Measurements from ENCODE around the gene PLCH2.
"Not testable (repeated sequence)": the region's sequence is repeated elsewhere in the genome, so short reads cannot be mapped to it uniquely, and the experiment has no call there.

Gene PLCH2

GRCh38 chr1:2476061-2476999 lies at the start of gene PLCH2:
Gene PLCH2, plus strand, starts transcription at chr1:2476289. Its CDS starts 300 bp downstream, at chr1:2476589.
- no peak for FAIRE-seq
- DNase-seq (ENCODE audit: insufficient read length, low spot score), result no peak

DNA sequence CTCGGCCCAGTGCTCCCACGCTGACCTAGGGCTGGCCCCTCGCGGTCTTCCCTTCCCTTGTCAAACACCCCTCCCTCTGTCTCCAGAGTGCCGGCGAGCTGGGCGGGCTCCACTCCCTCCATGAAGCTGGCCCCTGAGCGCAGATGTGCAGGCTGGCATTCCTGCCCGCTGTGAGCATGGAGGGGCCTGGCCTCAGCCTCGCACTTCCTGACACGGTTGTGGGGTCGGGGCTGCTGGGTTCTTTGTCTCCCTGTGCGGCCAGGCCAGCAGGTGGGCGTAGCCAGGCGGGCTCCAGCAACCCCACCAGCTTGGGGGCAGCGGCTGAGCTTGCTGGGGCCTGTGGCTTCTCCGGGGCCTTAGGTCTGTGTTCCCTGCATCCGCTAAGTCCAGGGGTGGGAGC lies 49.5 kb upstream of the PLCH2 start:
- DNase-seq (ENCODE audit: insufficient read length, low spot score) (no peak), FAIRE-seq (no peak)

DNA sequence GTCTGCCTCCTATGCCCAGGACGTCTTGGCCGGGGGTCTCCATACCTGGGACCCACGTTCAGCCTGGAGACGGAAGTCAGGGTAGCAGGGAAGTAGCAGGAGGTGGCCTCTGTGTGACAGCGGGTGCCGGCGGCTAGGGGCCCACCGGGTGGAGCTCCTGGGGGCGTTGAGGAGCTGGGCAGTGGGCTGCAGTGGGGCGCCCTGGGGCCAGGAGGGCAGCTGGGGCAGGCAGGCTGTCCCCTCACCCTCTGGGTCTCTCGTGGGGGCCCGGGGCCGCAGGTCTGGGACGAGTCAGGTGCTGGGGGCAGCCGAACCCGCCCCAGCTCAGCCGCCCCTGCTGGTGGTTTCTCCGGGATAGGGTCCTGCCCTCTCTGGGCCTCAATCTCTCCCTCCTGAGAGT lies 49.0 kb upstream of the PLCH2 start:
- FAIRE-seq, result no peak

GRCh38 chr1:2427976-2428375 lies 48.1 kb upstream of the PLCH2 start:
- DNase-seq (ENCODE audit: insufficient read length, low spot score) (no peak), FAIRE-seq (no peak)

More for the DNA sequence above, 49.0 kb upstream of the PLCH2 start:
- DNase-seq (ENCODE audit: insufficient read length, low spot score), result no peak

GRCh38 chr1:2428490-2428889 lies 47.6 kb upstream of the PLCH2 start:
- FAIRE-seq (no peak), DNase-seq (ENCODE audit: insufficient read length, low spot score) (no peak)

DNA sequence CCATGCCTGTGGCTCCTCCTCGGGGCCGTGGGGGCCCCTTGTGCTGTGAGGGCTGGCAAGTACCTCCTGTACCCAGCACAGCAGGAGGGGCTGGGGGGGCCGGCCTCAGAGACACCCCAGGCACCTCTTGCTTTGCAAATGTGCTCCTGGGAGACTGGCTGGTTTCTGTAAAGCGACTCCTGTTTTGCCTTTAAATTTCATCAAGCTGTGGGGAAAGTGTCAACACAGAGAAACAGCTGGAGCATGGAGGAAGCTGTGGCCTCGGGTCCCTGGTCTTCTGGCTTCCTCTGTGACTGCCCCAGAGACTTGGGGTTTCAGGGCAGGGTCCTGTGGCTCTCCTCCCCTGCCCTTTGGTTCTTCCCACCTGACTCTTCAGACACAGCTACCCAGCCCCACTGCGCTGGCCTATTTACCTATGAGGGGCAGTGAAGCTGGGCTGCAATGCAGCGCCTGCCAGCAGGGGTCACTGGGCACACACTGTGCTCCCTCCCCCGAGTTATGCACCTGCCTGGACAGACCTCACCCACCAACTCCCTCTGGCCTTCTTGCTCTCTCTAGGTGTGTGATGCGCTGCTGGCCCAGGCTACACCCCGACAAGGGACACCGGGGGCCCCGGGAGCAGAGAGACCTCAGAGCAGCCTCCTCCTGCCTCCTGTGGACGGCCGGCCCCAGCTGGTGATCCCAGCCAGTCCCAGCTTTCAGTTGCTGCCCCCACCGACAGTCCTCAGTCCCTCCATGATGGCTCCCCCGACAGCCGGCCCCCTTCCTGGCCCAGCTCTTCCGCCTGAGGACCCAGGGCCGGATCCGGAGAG lies 46.1 kb upstream of the PLCH2 start:
- DNase-seq (ENCODE audit: insufficient read length, low spot score) (no peak), FAIRE-seq (no peak)

- no peak for FAIRE-seq
- no peak for DNase-seq (ENCODE audit: insufficient read length, low spot score)
Measured at GRCh38 chr1:2430592-2430973, 45.5 kb upstream of the PLCH2 start.

DNA sequence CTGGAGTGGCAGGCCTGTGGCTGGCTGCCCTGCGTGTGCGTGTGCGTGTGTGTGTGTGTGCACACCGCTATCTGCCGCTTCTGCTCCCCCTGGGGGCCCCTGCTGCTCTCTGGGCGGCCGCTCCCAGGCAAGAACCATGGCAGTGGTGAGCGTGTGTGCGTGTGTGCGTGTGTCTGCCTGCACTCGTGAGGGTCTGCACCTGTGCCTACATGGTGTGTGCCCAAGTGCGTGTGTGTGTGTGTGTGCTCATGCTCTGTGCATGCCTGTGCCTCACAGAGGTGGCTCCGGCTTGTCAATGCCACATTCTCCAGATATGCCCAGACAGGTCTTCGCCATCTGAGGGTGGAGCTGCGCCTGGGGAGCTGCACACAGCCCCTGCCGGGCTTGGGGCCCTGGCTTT lies 45.0 kb upstream of the PLCH2 start:
- DNase-seq (ENCODE audit: insufficient read length, low spot score) (no peak), FAIRE-seq (no peak)

DNA sequence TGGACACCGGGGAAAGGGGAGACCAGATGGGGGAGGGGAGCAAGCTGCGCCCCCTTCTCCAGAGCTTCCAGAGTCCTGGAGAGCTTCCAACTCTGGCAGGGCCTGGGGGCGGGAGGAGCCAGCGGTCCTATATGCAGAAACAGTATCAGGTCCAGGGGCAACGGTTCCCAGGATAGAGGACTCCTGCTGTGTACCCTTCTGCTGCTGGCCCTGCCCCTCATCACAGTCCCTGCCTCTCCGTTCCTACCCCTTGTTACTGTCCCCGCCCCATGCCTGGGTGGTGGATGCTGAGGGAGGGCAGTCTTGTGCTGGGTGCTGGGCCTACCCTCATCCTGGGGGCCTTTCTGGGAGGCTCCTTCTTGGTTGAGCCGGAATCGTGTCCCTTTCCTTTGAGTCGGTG lies 44.6 kb upstream of the PLCH2 start:
- DNase-seq (ENCODE audit: insufficient read length, low spot score), result no peak
- no peak for FAIRE-seq

DNA sequence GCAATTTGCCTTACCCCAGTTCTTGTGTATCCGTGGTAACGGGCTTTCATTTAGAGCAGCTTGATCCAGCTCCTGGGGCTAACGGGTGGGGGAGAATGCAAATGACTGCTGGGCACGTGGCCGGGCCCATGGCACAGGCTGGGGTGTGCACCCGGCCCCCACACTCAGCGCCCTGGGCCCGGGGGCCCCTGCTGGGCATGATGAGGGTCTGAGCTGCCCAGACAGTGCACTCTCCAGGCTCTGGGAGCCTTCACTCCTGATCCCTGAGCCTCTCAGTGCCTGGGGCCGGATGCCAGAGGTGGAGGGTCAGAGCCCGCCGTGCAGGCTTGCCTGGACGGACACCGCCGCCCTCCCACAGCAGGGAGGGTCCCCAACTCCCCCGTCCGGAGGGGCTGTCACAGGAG lies 43.6 kb upstream of the PLCH2 start:
- DNase-seq (ENCODE audit: insufficient read length, low spot score) (no peak), FAIRE-seq (no peak)

DNA sequence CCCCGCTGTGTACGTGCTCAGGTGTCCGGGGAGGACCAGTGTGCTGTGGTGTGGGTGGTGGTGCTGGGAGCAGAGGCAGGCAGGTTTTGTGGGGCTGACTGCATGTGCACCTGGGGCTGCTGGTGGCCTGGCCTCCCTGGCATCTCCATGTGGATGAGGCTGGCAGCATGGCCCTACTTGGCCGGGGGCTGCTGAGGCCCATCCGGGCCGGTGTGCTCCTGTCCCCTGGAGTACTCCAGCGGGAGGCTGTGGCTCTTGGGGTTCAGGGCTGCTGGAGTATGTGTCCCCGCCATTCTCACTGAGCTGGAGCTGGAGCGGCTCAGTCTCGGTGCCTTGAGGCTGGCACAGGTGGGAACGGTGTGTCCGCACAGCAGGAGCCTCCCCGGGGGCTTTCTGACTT lies 42.9 kb upstream of the PLCH2 start:
- FAIRE-seq, result no peak
- no peak for DNase-seq (ENCODE audit: insufficient read length, low spot score)

- DNase-seq (ENCODE audit: insufficient read length, low spot score), result no peak
- no peak for FAIRE-seq
Measured at GRCh38 chr1:2433936-2434655, 42.0 kb upstream of the PLCH2 start.

- DNase-seq (ENCODE audit: insufficient read length, low spot score) (no peak), FAIRE-seq (no peak)
Measured at GRCh38 chr1:2435091-2435490, 41.0 kb upstream of the PLCH2 start.

- FAIRE-seq, result no peak
Measured at GRCh38 chr1:2435746-2436355, 40.2 kb upstream of the PLCH2 start.

GRCh38 chr1:2436876-2437275 lies 39.2 kb upstream of the PLCH2 start:
- FAIRE-seq (no peak), DNase-seq (ENCODE audit: insufficient read length, low spot score) (no peak)

More at GRCh38 chr1:2435746-2436355, 40.2 kb upstream of the PLCH2 start:
- DNase-seq (ENCODE audit: insufficient read length, low spot score), result no peak

GRCh38 chr1:2437617-2438016 lies 38.5 kb upstream of the PLCH2 start:
- DNase-seq (ENCODE audit: insufficient read length, low spot score) (no peak), FAIRE-seq (no peak)

GRCh38 chr1:2438038-2438437 lies 38.1 kb upstream of the PLCH2 start:
- DNase-seq (ENCODE audit: insufficient read length, low spot score) (no peak), FAIRE-seq (no peak)

- DNase-seq (ENCODE audit: insufficient read length, low spot score) (no peak), FAIRE-seq (no peak)
Measured at GRCh38 chr1:2438641-2439040, 37.4 kb upstream of the PLCH2 start.

GRCh38 chr1:2439369-2439768 lies 36.7 kb upstream of the PLCH2 start:
- no peak for DNase-seq (ENCODE audit: insufficient read length, low spot score)
- FAIRE-seq, result peak; percentile 56

DNA sequence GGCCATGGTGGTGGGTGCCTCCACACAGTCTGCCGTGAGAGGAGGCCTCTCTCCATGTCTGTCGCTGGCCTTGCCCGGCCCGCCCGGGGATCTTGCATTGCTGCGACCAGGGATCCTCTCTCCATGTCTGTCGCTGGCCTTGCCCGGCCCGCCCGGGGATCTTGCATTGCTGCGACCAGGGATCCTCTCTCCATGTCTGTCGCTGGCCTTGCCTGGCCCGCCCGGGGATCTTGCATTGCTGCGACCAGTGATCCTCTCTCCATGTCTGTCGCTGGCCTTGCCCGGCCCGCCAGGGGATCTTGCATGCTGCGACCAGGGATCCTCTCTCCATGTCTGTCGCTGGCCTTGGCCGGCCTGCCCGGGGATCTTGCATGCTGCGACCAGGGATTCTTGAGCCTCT lies 35.7 kb upstream of the PLCH2 start:
- FAIRE-seq; DNase-seq (ENCODE audit: insufficient read length, low spot score): not testable (repeated sequence)

GRCh38 chr1:2441746-2442145 lies 34.3 kb upstream of the PLCH2 start:
- DNase-seq (ENCODE audit: insufficient read length, low spot score) (no peak), FAIRE-seq (no peak)

Data from GM19239 (cell line).